Lower lobe of right lung (tissue), 2 donors: ENCODE data around the gene CTNNA3. TPM values are rescaled to one million over a fixed set of nuclear protein-coding genes. Genes with fewer than 3 reads are reported as not detected.

ENCODE experiments used
- ATAC-seq, 2 donors: fragments of 200-7000 bp; cut with Tn5 transposase; one replicate each; pipeline ENCODE4 v1.9.1; 2020 to 2022; ENCODE audit warnings: mild to moderate bottlenecking in 2 of 2, moderate library complexity in 2 of 2
- DNase-seq: peaks from one replicate; pipeline ENCODE4 v3.0.0-alpha.2; 2020
- H3K27ac ChIP-seq: fragments of 200-600 bp; one replicate; pipeline ENCODE4 v1.8.0; 2022
- H3K27me3 ChIP-seq: fragments of 200-600 bp; one replicate; pipeline ENCODE4 v1.8.0; 2022; ENCODE audit warnings: low read depth
- H3K36me3 ChIP-seq: fragments of 200-600 bp; one replicate; pipeline ENCODE4 v1.8.0; 2022; ENCODE audit warnings: mild to moderate bottlenecking
- H3K4me1 ChIP-seq: fragments of 200-600 bp; one replicate; pipeline ENCODE4 v1.8.0; 2022
- H3K4me3 ChIP-seq: fragments of 200-600 bp; one replicate; pipeline ENCODE4 v1.8.0; 2022; ENCODE audit warnings: mild to moderate bottlenecking
- H3K9me3 ChIP-seq: fragments of 200-600 bp; one replicate; pipeline ENCODE4 v1.8.0; 2022
- CTCF ChIP-seq: fragments of 200-600 bp; IDR thresholded peaks from one replicate; pipeline ENCODE4 v1.8.0; 2022; ENCODE audit warnings: antibody characterized with exemption, mild to moderate bottlenecking
- intact Hi-C: fragments of 100-400 bp; cut with DNase I; formaldehyde crosslinking; loops from one replicate; pipeline ENCODE4 v1.11.0; 2022
- total RNA-seq: library from RNA; stranded (reverse); fragmentation: NEBNext Ultra II Directional; extraction: Animal tissue kit (Norgen Biotek cat#: 25700); gene quantifications from one replicate; pipeline ENCODE4 v1.2.1, GENCODE V29; 2021
- donor health status: DM: no; HTN: yes; CAD: no; lungs with severe emphysema.

The CTNNA3 gene
- total RNA-seq, 1 donor from 2014 or later, result not detected

GRCh38 chr10:67609996-67610793 lies 85.8 kb downstream of the CTNNA3 start:
- TF ChIP-seq CTCF, result no peak
- Histone ChIP-seq H3K4me1 (no peaks in the 10 kb centered on the region), H3K9me3 (no peaks in the 10 kb centered on the region), H3K36me3 (no peaks in the 10 kb centered on the region), H3K4me3 (no peak overlapping the region), H3K27ac (no peak overlapping the region), H3K27me3 (no peaks in the 10 kb centered on the region)
- DNase-seq (no peak), ATAC-seq (no peak)
- intact Hi-C loops, result no loop called here

- no peak overlapping the region for H3K4me3 ChIP-seq
- no peaks in the 10 kb centered on the region for H3K27me3 ChIP-seq
- DNase-seq (no peak), ATAC-seq (no peak)
- no peak for TF ChIP-seq CTCF
- H3K36me3 ChIP-seq, result no peaks in the 10 kb centered on the region
- no peaks in the 10 kb centered on the region for H3K9me3 ChIP-seq
- no peaks in the 10 kb centered on the region for H3K4me1 ChIP-seq
- no peak overlapping the region for H3K27ac ChIP-seq
- intact Hi-C loops, result no loop called here
Measured at GRCh38 chr10:67608001-67608400, 88.0 kb downstream of the CTNNA3 start.

GRCh38 chr10:67607472-67607871 lies 88.5 kb downstream of the CTNNA3 start:
- ATAC-seq (no peak), DNase-seq (no peak)
- H3K4me3 ChIP-seq, result no peak overlapping the region
- no peak for TF ChIP-seq CTCF
- intact Hi-C loops, result no loop called here
- H3K27ac ChIP-seq, result no peak overlapping the region
- H3K27me3 ChIP-seq, result no peaks in the 10 kb centered on the region
- H3K9me3 ChIP-seq, result no peaks in the 10 kb centered on the region
- no peaks in the 10 kb centered on the region for H3K4me1 ChIP-seq
- no peaks in the 10 kb centered on the region for H3K36me3 ChIP-seq

- Histone ChIP-seq H3K27me3 (no peaks in the 10 kb centered on the region), H3K27ac (no peak overlapping the region), H3K36me3 (no peaks in the 10 kb centered on the region), H3K4me1 (no peaks in the 10 kb centered on the region), H3K9me3 (no peaks in the 10 kb centered on the region), H3K4me3 (no peak overlapping the region)
- intact Hi-C loops, result no loop called here
- no peak for ATAC-seq
- no peak for TF ChIP-seq CTCF
- DNase-seq, result no peak
Measured at GRCh38 chr10:67606572-67606971, 89.4 kb downstream of the CTNNA3 start.

GRCh38 chr10:67603701-67604100 lies 92.3 kb downstream of the CTNNA3 start:
- intact Hi-C loops, result no loop called here

More at GRCh38 chr10:67603701-67604100, 92.3 kb downstream of the CTNNA3 start:
- H3K4me3 ChIP-seq, result no peak overlapping the region
- no peaks in the 10 kb centered on the region for H3K36me3 ChIP-seq
- no peak overlapping the region for H3K27ac ChIP-seq
- ATAC-seq (no peak), DNase-seq (no peak)
- H3K4me1 ChIP-seq, result no peaks in the 10 kb centered on the region
- no peak for TF ChIP-seq CTCF
- no peaks in the 10 kb centered on the region for H3K9me3 ChIP-seq
- no peaks in the 10 kb centered on the region for H3K27me3 ChIP-seq
